Karpas-422 (cell line): ENCODE data around the gene NDUFS6. TPM values are rescaled to one million over a fixed set of nuclear protein-coding genes. Genes with fewer than 3 reads are reported as not detected.

ENCODE experiments used
- DNase-seq: peaks from one replicate; pipeline ENCODE4 v3.0.0-alpha.2; 2015
- H2AFZ ChIP-seq: fragments of 200-600 bp; sonication (generic); 2 replicates; pipeline ENCODE4 v1.6.1; 2014; ENCODE audit warnings: antibody characterized with exemption, low read length, mixed read lengths
- H3K27ac ChIP-seq: fragments of 200-600 bp; sonication (generic); 2 replicates; pipeline ENCODE4 v1.5.1; 2014; ENCODE audit warnings: mild to moderate bottlenecking, low read length, moderate library complexity
- H3K27me3 ChIP-seq: fragments of 200-600 bp; sonication (generic); 2 replicates; pipeline ENCODE4 v1.6.1; 2014; ENCODE audit warnings: low read length, mixed read lengths
- H3K36me3 ChIP-seq: fragments of 200-600 bp; sonication (generic); 2 replicates; pipeline ENCODE4 v1.6.1; 2014; ENCODE audit warnings: low read length, mixed read lengths; ENCODE audit not compliant: insufficient read depth
- H3K4me1 ChIP-seq: fragments of 200-600 bp; sonication (generic); 2 replicates; pipeline ENCODE4 v1.6.1; 2014; ENCODE audit warnings: mild to moderate bottlenecking, low read length, mixed read lengths
- H3K4me2 ChIP-seq: fragments of 200-600 bp; sonication (generic); 2 replicates; pipeline ENCODE4 v1.6.1; 2014; ENCODE audit warnings: low read length, low read depth, mild to moderate bottlenecking; ENCODE audit not compliant: poor library complexity, severe bottlenecking
- H3K4me3 ChIP-seq: fragments of 200-600 bp; sonication (generic); 2 replicates; pipeline ENCODE4 v1.5.1; 2014; ENCODE audit warnings: mild to moderate bottlenecking, antibody characterized with exemption, low read length, mixed read lengths
- H3K79me2 ChIP-seq: fragments of 200-600 bp; sonication (generic); 2 replicates; pipeline ENCODE4 v1.6.1; 2014; ENCODE audit warnings: mild to moderate bottlenecking, low read length, mixed read lengths
- H3K9ac ChIP-seq: fragments of 200-600 bp; sonication (generic); 2 replicates; pipeline ENCODE4 v1.6.0; 2014; ENCODE audit warnings: low read length
- H3K9me2 ChIP-seq: fragments of 200-600 bp; sonication (generic), shearing (Covaris generic); replicated peaks from 2 replicates; pipeline ENCODE4 v1.6.0; 2014; ENCODE audit warnings: mild to moderate bottlenecking, low read length, moderate library complexity; ENCODE audit not compliant: insufficient read depth
- H3K9me3 ChIP-seq: fragments of 300-700, 200-600 bp; sonication (generic); 2 replicates; pipeline ENCODE4 v1.6.1; 2014; ENCODE audit warnings: low read length, mixed read lengths
- H4K20me1 ChIP-seq: fragments of 200-600 bp; sonication (generic); 2 replicates; pipeline ENCODE4 v1.6.1; 2014; ENCODE audit warnings: mild to moderate bottlenecking, antibody characterized with exemption, low read length, low read depth; ENCODE audit not compliant: insufficient read depth
- total RNA-seq: library from RNA; depleted of rRNA; stranded (reverse); fragments of >200 nt; shearing (Covaris generic); gene quantifications from 2 replicates; pipeline ENCODE4 v1.2.3, GENCODE V29; 2014; ENCODE audit warnings: low replicate concordance

Gene NDUFS6
- total RNA-seq, 1 experiment from 2014 or later: 41.4 TPM

DNA sequence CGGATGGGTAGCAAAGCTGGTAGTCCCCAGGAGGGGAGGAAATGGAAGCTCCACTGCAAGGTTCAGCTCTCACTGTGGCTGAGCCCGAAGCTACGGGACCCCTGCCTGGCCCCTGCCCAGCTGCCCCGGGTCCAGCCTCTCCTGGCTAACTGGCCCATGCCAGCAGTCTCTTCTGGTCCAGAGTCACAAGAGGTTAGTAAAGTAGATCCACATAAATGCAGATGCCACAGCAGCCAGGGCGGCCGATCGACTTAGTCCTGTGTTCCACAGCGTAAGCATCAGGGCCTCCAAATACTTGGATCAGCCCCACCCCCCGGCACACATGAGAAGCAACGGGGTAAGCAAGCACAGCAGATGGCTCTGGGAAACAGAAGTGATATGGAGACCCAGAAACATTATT lies 43.7 kb upstream of the NDUFS6 start:
- no peak for DNase-seq
- H3K9ac ChIP-seq: no peak overlapping the region
- no peaks in the 10 kb centered on the region for H3K9me3 ChIP-seq
- H2AFZ ChIP-seq: no peak overlapping the region
- H3K27me3 ChIP-seq: no peaks in the 10 kb centered on the region
- H3K4me1 ChIP-seq: no peaks in the 10 kb centered on the region
- no peaks in the 10 kb centered on the region for H3K36me3 ChIP-seq
- no peaks in the 10 kb centered on the region for H4K20me1 ChIP-seq
- no peaks in the 10 kb centered on the region for H3K9me2 ChIP-seq
- H3K4me3 ChIP-seq: no peak overlapping the region
- H3K79me2 ChIP-seq: no peaks in the 10 kb centered on the region
- H3K4me2 ChIP-seq: no peak overlapping the region
- H3K27ac ChIP-seq: no peak overlapping the region

DNA sequence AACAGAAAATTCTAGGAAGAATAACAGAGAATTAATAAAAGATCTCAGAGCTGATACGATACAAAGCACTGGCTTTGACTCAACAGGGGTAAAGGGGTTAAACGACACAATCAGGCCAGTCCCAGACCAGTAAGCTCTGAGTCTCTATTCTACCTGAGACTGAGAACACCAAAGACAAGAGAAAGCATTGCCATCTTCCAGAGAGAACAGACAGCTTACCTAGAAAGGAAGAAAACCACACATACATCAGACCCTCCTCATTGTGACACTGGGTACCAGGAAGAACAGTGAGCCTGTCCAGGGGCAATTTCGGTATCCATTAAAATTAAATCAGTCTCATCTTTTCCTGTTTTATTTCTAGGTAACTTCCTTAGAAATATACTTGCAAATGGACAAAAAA lies 42.6 kb upstream of the NDUFS6 start:
- Histone ChIP-seq H4K20me1 (no peaks in the 10 kb centered on the region), H3K4me1 (no peaks in the 10 kb centered on the region), H3K4me2 (no peak overlapping the region), H3K36me3 (no peaks in the 10 kb centered on the region), H3K27ac (no peak overlapping the region), H3K9ac (no peak overlapping the region), H2AFZ (no peak overlapping the region), H3K4me3 (no peak overlapping the region), H3K9me3 (no peaks in the 10 kb centered on the region), H3K9me2 (no peaks in the 10 kb centered on the region), H3K27me3 (no peaks in the 10 kb centered on the region), H3K79me2 (no peaks in the 10 kb centered on the region)
- no peak for DNase-seq

DNA sequence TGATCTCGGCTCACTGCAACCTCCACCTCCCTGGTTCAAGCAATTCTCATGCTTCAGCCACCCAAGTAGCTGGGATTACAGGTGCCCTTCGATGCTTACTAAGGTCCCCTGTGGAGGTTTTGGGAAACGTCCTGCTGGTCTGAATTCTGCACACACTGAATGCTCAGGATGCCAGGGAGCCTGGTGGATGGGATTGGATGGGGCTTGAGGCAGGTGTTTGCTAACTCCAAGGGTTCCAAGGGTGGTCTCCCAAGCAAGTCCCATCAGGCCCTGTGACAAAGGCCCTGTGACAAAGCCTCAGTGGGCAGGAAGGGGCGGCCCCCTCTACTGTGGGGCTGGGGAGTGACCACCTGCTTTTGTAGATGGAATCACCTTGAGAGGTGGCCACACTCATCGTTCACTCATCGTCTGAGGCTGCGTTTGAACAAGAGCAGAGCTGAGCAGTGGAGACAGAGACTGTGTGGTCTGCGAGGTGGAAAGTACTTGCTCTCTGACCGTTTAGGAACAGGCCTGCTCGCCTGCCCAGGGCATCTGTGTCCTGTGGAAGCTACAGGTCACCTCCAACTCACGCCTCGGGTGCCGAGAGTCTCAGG lies 41.7 kb upstream of the NDUFS6 start:
- no peaks in the 10 kb centered on the region for H3K27me3 ChIP-seq
- H3K9me2 ChIP-seq: no peaks in the 10 kb centered on the region
- no peaks in the 10 kb centered on the region for H3K9me3 ChIP-seq
- no peaks in the 10 kb centered on the region for H3K79me2 ChIP-seq
- no peaks in the 10 kb centered on the region for H3K4me1 ChIP-seq
- H3K4me3 ChIP-seq: no peak overlapping the region
- no peak for DNase-seq
- H3K36me3 ChIP-seq: no peaks in the 10 kb centered on the region
- H3K27ac ChIP-seq: no peak overlapping the region
- no peaks in the 10 kb centered on the region for H4K20me1 ChIP-seq
- H2AFZ ChIP-seq: no peak overlapping the region
- no peak overlapping the region for H3K9ac ChIP-seq
- H3K4me2 ChIP-seq: no peak overlapping the region

DNA sequence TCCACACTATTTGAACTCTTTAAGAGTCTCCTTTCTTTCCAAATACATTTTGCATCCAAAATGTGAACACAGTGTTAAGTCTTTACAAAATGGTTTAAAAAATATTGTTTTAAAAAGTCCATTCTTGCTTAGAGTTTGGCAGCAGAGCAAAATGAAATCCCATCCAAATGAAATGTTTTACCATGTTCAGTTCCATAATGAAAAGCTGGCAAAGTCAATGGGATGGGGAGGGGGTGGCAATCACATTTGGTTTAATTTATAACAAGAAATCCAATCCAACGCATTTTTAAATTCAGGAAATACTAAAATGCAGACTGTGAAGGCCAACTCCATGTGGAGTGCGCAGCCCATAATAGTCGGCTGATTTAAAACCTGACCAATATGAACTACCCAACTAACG lies 41.0 kb upstream of the NDUFS6 start:
- H3K79me2 ChIP-seq: no peaks in the 10 kb centered on the region
- H3K36me3 ChIP-seq: no peaks in the 10 kb centered on the region
- no peak for DNase-seq
- no peak overlapping the region for H3K27ac ChIP-seq
- peaks cover 7% of the 10 kb centered on the region for H3K4me1 ChIP-seq
- H3K4me2 ChIP-seq: no peak overlapping the region
- H3K4me3 ChIP-seq: no peak overlapping the region
- no peaks in the 10 kb centered on the region for H4K20me1 ChIP-seq
- no peak overlapping the region for H3K9ac ChIP-seq
- H3K9me2 ChIP-seq: no peaks in the 10 kb centered on the region
- no peak overlapping the region for H2AFZ ChIP-seq
- H3K9me3 ChIP-seq: no peaks in the 10 kb centered on the region
- H3K27me3 ChIP-seq: no peaks in the 10 kb centered on the region

DNA sequence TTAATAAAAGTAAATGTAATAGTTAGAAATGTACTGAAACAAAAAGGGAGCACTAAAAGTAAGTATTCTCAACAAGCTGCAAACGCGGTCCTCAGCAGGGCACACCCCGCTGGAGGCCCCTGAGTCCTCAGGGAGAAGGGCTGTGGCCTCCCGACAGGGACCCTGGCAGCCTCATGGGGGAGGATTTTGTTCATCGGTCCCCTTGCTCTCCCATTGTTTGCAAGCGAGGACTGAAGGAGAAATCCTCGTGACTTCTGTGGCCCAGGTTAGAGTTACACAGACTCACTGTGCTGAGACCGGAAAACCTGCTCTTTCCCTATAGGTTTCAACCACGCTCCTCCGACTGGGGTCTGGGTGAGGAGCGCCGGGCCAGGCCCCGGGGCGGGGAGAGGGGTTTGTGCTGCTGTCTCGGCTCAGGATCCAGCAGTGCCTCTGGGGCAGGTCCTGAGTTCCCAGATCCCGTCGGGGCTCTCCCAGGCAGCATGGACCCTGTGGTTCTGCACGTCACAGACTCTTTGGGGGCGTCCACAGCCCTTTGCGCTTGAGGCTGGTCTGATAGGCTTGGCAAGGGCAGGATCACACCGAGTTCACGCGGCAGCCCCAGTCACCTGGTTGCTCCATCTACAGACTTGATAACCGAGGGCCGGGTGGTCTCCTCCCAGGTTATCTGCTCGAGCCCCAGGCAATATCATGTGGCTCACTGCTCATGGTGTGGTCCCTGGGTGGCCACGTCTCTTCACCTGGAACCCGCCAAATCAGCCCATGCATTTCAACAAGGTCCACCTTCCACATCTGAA lies 40.4 kb upstream of the NDUFS6 start:
- DNase-seq: no peak
- Histone ChIP-seq H3K4me1 (peaks cover 12% of the 10 kb centered on the region), H3K36me3 (no peaks in the 10 kb centered on the region), H4K20me1 (no peaks in the 10 kb centered on the region), H3K27ac (no peak overlapping the region), H3K4me3 (no peak overlapping the region), H3K9ac (no peak overlapping the region), H3K27me3 (no peaks in the 10 kb centered on the region), H3K79me2 (no peaks in the 10 kb centered on the region), H2AFZ (no peak overlapping the region), H3K9me2 (no peaks in the 10 kb centered on the region), H3K4me2 (no peak overlapping the region), H3K9me3 (no peaks in the 10 kb centered on the region)

DNA sequence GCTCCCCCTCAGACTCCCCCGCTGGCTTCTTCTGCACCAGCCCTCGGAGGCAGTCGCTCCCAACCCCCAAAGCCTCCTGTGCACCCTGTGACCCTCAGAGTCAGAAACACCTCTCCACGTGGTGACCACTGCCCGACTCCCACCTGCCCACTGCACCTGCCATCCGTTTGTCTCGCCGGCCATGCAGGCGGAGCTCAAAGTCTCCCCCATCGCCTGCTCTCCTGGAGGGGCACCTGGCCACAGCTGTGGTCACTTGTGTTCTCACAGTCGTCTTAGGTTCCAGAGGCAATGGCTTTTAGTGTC lies 39.8 kb upstream of the NDUFS6 start:
- Histone ChIP-seq H3K36me3 (no peaks in the 10 kb centered on the region), H3K4me3 (no peak overlapping the region), H3K9ac (no peak overlapping the region), H2AFZ (no peak overlapping the region), H3K27me3 (no peaks in the 10 kb centered on the region), H3K4me1 (peaks cover 12% of the 10 kb centered on the region), H4K20me1 (no peaks in the 10 kb centered on the region), H3K9me3 (no peaks in the 10 kb centered on the region), H3K79me2 (no peaks in the 10 kb centered on the region), H3K9me2 (no peaks in the 10 kb centered on the region), H3K4me2 (no peak overlapping the region), H3K27ac (no peak overlapping the region)
- DNase-seq: no peak

DNA sequence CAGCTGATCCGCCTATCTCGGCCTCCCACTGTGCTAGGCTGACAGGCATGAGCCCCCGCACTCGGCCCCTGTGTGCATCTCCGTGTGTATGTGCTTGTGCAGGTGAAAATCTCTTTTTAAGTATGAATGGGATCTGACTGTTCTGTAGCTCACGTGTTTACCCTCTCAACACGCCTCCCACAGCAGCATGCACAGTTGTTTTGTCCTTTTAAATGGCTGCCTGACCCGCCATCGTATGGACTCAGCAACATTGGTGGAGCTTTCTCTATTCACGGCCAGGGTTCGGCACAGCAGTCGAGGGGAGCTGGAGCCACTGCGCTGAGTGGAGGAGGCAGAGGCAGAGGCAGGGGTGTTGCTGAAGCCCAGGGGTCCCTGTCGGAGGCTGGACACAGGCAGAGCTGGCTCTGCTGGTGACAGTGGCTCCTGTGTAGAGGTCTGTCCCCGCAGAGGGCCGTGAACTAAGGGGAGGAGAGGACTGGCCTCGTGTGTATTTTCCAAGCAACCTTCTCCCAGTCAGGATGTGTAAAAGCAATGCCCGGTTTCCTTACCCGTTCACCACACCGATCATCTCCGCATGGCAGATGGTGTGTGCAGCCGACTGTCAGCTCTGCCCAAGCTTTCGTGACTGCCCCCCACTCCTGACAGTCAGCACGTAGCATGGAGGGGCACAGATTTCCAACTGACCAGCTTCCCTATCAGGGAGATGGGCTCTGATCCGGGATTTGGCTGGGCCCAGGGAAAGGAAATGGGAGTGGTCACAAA lies 38.9 kb upstream of the NDUFS6 start:
- no peaks in the 10 kb centered on the region for H3K36me3 ChIP-seq
- no peak overlapping the region for H3K9ac ChIP-seq
- H3K9me3 ChIP-seq: no peaks in the 10 kb centered on the region
- H2AFZ ChIP-seq: no peak overlapping the region
- H3K4me3 ChIP-seq: no peak overlapping the region
- H3K27ac ChIP-seq: no peak overlapping the region
- H3K4me1 ChIP-seq: peaks cover 12% of the 10 kb centered on the region
- no peak overlapping the region for H3K4me2 ChIP-seq
- no peaks in the 10 kb centered on the region for H3K79me2 ChIP-seq
- no peaks in the 10 kb centered on the region for H3K27me3 ChIP-seq
- no peaks in the 10 kb centered on the region for H4K20me1 ChIP-seq
- no peak for DNase-seq
- H3K9me2 ChIP-seq: no peaks in the 10 kb centered on the region

DNA sequence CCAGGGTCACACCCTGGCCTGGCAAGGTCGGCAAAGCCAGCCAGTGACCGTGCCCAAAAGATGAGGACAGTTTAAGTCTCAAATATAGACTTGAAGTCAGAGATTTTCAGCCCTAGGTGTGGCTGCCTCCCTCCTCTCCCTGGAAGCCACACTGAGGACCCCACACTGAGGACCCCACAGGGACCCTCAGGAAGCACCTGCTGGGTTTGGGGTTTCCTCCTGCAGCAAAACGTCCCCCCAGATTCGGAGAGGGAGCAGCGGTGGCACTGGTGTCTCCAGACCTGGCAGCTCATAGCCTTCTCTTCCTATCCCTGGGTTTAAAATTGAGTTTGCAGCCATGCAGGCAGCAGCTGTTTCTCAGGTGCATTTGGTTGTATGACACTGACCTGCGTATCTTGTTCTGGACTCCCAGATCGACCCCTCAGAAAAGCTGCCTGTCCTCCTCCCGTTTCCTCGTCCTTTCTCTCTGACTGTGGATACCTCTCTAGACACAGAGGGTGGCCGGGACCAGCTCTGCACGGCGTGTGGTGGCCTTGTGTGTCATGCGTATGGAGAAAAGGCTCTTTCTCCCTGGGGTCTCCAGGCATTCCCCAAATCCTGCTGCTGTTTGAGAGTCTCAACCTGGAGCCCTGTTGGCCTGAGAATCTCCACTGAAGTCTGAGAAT lies 38.2 kb upstream of the NDUFS6 start:
- Histone ChIP-seq H4K20me1 (no peaks in the 10 kb centered on the region), H2AFZ (no peak overlapping the region), H3K27me3 (no peaks in the 10 kb centered on the region), H3K36me3 (no peaks in the 10 kb centered on the region), H3K79me2 (no peaks in the 10 kb centered on the region), H3K4me1 (peaks cover 12% of the 10 kb centered on the region), H3K4me3 (no peak overlapping the region), H3K9me3 (no peaks in the 10 kb centered on the region), H3K9me2 (no peaks in the 10 kb centered on the region), H3K27ac (no peak overlapping the region), H3K4me2 (no peak overlapping the region), H3K9ac (no peak overlapping the region)
- DNase-seq: no peak
